Activated T-cell treated with anti-CD3 and anti-CD28 coated beads for 1 hour (primary cell): Measurements from ENCODE around the gene BICD1.
A peak's percentile ranks its signal among the peaks of the same experiment; 100 is the strongest.
"Not testable (repeated sequence)": the region's sequence is repeated elsewhere in the genome, so short reads cannot be mapped to it uniquely, and the experiment has no call there.

Experiments
- DNase-seq: peaks from one replicate; pipeline ENCODE4 v3.0.0-alpha.2; 2020; ENCODE audit warnings: low read depth

BICD1 gene

DNA sequence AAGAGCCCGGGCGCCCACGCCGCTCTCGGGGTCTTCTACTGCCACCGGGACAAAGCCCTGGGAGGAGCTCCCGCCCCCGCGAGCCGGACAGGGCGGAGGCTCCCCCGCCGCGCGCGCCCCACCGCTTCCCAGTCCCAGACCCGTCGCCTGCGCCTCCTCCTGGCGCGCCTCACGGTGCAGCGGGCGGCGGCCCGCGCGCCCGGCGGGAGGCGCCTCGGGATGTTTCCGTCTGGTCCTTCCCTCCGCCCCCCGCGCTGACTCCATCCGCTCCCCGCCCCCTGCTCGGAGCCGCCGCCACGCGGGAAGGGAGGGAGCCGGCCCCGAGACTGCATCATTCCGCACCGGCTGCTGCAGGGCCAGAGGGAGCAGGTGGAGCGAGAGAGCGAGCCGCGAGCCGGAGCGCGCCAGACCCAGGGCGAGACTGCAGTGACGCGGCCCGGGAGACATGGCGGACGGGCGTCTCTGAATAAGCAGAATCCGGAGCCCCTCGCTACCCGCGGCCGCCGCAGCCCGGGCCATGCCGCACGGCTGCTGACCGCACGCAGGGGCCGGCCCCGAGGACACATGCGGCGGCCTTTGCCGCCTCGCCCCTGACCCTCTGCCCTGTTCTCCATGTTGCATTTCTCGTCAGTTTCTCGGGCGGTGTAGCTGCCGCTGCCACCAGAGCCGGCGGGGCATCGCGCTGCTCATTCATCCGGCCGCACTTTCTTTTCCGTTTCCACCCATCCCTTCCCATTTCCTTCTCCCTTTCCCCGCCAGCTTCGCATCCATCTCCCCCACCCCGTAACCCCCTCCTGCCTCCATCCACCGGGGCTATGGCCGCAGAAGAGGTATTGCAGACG lies at the start of gene BICD1:
TSS of gene BICD1 (plus strand) at position 331 of the 842 bp plus-strand sequence. CDS start at position 816, 485 bp downstream.
- DNase-seq = peak; percentile 62

DNA sequence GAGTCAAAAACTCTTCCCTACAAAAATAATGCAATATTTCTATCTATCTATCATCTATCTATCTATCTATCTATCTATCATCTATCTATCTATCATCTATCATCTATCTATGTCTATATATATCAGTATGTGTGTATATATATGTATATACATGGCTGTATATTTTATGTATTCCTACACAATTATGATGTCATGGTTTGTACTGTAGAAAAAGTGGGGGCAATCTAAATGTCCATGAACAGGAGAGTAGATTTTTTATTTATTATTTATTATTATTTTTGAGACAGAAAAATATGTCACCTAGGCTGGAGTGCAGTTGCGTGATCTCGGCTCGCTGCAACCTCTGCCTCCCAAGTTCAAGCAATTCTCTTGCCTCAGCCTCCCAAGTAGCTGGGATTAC lies 45.6 kb upstream of the BICD1 start:
- DNase-seq = no peak

DNA sequence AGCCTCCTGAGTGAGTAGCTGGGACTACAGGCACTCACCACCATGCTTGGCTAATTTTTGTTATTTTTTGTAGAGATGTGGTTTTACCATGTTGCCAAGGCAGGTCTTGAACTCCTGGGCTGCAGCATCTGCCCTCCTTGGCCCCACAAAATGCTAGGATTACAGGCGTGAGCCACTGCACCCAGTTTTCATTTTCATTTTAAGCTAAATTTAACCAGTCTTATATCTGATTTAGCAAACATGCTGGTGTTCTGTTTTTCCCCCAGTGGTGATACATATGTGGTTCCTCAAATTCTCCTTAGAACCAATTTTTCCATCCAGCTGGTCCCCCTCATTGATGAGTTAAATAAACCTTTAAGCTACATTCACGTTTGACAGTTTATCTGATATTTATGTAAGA lies 43.8 kb upstream of the BICD1 start:
- DNase-seq = no peak

DNA sequence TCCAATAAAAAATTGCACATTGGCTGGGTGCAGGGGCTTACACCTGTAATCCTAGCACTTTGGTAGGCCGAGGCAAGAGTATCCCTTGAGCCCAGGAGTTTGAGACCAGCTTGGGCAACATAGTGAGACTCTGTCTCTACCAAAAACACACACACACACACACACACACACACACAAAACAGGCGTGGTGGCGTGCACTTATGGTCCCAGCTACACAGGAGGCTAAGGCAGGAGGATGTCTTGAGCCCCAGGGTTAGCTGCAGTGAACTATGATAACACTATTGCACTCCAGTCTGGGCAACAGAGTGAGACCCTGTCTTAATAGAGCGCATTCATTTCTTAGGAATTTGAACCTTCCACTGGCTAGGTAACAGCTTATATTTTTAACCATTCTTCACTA lies 42.9 kb upstream of the BICD1 start:
- no peak for DNase-seq

DNA sequence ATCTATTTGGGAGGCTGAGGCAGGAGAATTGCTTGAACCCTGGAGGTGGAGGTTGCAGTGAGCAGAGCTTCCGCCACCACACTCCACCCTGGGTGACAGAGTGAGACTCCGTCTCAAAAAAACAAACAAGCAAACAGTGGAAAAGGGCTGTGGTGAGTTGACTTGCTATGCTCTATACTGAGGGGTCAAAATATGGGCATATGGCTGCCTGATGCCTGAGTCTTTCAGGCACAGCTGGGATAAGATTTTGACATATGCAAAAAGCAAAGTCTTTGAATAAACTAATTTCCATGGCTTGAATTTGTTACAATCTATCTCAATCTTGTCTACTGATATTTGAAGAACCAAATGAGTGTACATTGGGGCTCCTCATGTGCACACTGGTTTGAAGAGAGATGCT lies 40.4 kb upstream of the BICD1 start:
- DNase-seq = no peak

DNA sequence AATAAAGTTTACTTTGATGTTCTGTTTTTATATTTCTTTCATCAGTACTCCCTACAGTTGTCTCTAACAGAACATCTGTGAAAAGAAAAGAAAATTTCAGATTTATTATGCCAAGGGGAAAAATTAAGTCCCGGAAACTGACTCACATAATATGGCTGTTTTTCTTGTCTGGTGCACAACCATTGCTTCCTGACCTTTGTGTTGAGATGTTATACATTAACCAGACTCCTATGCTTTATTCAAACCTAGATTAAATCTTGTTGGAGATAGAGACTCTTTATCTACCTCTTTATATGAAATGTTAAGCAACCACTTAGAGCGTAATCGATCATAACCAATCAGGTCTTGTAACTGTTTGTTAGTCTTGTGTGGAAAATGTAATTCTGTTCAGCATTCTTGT lies 37.6 kb upstream of the BICD1 start:
- no peak for DNase-seq

DNA sequence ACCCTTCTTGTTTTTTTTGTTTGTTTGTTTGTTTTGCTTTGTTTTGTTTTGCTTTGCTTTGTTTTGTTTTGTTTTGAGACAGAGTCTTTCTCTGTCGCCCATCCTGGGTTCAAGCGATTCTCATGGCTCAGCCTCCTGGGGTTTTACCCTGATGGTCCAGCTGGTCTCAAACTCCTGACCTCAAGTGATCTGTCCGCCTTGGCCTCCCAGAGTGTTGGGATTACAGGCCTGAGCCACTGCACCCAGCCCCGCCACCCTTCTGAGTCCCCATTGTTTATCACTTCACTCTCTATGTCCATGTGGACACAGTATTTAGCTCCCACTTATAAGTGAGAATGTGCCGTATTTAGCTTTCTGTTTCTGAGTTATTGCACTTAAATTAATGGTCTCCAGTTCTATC lies 36.9 kb upstream of the BICD1 start:
- DNase-seq = no peak

DNA sequence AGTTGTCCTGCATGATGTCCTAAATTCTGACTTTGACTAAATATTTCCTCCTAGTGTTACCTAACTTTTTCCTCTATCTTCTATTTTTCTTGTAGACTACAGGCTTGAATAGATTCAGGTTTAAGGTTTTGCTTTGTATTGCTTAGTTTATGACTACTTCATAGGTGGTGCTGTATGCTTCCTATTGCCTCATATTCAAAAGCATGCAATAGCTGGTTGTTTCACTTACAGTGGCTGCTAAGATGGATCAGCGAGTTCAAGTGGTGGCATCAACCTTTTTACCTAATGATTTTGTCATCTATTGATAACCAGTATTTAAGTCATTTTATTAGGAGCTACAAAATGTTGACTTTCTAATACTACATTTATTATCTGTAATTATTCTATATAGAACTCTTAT lies 36.3 kb upstream of the BICD1 start:
- no peak for DNase-seq

DNA sequence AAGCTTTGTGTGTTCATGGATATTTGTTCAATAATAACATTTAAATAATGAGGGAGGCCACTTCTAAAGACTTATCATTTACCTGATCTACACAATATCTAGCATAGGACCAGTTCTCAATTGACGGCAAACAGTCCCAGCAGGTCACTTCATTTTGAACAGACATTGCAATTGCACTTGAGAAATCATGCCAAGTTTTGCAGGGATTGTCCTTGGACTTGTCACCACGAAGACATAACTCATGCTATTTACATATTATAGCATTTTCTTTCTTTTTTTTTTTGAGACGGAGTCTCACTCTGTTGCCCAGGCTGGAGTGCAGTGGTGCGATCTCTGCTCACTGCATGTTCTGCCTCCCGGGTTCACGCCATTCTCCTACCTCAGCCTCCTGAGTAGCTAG lies 34.5 kb upstream of the BICD1 start:
- no peak for DNase-seq

DNA sequence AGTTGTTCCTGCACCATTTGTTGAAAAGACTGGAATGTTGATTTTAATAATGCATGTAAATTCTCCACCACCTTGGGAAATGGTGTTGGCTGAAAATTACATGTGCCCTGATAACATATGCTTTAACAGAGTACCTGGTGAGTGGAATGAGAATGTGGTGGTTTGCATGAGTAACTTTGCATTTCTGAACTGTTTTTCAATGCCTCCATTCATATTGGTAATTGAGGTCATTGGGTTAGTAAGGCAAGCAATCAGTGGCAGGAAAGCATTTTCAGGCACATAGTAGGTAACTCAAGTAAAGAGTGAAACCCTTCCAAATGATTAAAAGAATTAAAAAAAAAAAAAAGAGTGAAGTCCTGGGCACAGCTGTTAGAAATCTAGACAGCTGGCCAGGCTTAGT lies 32.2 kb upstream of the BICD1 start:
- no peak for DNase-seq

DNA sequence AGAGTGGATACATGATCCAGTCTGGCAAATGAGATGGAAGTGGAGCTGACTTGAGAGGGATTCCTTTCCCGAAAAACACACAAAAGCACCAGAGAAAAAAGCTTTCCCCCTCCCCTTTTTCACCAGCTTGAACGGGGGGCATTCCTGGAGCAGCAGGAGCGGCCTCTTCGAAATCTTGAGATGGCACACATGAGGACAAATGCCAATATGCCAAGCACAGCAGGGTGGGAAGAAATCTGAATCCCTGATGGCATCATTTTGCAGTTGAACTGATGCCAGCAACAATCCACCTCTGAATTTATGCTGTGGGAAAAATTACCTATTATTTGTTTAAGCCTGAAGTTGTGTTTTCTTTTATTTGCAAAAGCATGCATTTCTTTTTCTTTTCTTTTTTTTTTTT lies 29.7 kb upstream of the BICD1 start:
- no peak for DNase-seq

DNA sequence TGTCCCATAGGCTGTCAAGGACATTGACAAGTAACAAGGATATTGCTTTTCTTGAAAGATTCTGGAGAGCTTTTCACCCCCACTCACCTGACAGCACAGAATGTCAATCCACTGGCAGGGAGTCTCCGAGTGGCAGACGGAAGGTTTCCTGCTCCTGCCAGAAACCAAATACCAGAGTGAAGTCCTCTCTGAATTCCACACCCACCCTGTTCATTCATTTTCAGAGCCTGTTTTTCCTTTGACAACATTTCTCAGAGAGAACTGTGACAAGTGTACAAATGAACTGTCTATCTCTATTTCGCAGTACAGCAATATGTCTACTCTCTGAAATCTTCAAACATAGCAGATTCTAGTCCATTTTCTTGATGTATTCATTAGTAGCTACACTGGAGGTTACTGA lies 26.2 kb upstream of the BICD1 start:
- DNase-seq = no peak

DNA sequence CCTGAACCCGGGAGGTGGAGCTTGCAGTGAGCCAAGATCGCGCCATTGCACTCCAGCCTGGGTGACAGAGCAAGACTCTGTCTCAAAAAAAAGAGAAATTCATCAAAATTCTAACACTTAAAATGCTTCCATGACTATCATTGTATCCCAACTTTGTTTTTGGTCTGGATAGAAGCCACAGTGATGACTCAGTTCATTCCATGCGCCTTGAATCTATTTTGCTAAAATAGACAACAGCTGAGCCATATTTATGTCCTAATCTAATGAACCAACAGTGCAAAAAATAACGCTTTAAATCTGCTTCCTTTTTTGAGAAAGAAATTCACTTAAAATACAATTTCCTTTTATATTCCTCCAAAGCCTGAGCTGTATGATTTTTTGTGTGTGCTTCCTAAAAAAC lies 23.2 kb upstream of the BICD1 start:
- DNase-seq = no peak

DNA sequence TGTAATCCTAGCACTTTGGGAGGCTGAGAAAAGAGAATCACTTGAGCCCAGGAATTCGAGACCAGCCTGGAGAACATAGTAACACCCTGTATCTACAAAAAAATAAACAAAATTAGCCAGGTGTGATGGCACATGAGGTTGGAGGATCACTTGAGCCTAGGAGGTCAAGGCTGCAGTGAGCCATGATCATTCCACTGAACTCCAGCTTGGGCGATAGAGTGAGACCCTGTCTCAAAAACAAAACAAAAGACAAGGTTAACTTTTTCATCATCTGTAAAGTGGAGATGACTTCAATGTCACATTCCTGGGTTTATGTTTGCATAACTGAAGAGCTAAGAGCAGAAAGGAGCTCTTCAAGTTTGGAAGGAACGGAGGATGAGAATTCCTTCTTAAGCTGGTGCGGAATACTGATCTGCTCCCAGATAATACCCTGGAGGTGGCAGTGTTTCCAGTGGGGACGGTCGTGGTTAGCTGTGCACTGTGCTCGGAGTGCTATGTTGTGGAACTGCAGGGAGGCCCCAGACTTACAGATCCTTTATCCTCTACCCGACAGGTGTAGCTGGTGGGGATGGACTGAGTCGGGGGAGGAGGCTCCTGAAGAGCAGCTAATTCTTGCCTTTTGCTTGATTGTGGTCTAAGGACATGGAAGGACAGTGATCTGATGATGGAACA lies 22.5 kb upstream of the BICD1 start:
- DNase-seq = no peak

DNA sequence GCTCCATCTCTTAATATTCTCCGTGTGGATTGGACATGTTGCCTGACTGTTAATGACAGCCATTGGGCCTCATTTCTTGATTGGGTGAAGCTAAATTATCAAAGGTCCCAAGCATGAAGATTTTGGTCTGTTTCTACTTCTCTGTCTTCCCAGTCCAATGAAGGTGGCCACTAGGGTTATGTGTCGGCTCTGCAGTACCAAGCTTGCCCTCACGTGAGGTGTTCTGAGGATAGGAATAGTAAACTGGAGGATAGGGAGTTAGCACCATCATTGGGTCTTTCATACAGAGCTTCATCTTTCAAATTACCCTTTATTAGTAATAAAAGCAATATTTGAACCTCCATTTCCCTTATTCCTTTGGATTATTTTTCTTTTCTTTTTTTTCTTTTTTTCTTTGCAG lies 21.9 kb upstream of the BICD1 start:
- no peak for DNase-seq

DNA sequence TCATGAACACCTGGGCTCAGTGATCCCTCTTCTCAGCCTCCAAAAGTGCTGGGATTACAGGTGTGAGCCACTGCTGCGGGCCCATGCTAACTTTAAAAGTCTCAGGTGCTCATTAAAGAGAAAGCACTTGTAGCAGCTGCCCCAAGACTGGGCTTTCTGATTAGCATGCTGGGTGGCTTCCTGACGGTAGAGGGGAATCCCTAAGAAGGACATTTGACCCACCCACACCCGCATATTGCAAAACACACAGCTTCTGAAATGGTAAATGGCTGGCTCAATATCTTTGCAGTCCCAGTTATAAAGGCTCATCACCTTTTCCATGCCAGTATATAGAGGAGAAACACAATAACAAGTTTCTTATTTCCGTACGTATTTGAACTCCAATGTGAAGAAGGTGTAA lies 19.3 kb upstream of the BICD1 start:
- DNase-seq = no peak

DNA sequence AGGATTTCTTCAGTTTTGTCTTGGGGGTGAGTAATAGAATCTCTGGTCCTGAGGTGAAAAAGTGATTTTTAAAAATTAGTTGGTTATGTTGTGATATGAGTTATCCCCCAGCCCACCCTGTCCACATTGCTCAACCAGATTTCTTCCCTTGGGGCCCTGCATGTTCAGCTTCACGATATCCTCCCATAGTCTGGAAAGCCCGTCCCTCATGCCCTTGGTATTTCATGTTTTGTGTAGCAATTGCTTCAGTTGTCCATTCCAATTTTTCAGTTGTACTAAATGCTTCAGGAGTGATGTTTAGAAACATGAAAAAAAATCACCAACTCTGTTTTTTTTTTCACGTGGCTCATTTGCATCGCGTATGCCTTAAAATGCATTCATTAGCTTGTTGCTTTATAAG lies 17.5 kb upstream of the BICD1 start:
- no peak for DNase-seq

DNA sequence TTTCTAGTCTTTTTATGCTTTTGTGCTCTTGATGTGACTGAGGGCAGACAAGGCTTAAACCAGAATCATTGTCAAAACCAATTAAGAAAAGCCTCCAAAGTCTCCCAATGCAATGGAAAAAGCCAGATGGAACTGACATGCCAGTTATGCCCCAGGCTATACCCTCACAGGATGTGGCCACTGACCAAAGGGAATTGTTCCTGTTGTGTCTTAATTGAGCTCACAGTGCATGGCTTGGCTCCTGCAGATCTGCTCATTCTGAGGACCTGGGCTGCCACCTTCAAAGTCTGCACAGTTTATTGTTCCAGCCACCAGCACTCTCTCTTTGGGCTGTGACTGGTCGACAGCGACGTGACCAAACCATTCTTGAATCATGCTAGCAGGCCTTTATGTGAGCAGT lies 17.1 kb upstream of the BICD1 start:
- no peak for DNase-seq

DNA sequence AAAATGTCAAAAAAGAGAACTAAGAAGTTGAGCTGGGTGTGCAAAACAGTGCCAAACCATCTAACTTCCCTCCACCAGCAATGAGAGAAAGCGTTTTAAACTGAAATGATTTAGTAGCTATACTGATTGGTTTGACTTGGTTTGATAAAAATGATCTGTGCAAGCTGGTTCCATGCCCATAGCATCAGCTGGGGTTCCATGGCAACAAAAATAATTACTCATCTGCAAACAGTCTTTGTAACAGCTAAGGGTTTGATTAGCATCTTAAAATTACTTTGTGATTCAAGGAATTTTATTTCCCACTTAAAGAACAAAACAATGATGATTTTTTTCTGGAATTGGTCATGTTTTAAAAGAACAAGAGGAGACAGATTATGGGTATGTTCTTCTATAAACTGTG lies 15.0 kb upstream of the BICD1 start:
- DNase-seq = no peak

DNA sequence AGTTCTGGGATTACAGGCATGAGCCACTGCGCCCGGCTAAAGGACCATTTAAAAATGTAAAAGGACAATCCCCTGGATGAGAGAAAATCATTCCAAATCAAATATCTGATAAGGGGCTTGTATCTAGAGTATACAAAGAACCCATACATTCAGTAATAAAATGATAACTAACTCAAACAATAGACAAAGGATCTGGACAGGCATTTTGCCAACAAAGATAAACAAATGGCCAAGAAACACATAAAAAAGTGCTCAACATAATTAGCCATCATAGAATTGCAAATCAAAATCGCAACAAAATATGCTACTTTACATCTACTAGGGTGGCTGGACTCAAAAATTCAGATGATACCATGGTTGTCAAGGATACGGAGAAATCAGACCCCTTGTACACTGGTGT lies 8.5 kb upstream of the BICD1 start:
- DNase-seq = no peak

DNA sequence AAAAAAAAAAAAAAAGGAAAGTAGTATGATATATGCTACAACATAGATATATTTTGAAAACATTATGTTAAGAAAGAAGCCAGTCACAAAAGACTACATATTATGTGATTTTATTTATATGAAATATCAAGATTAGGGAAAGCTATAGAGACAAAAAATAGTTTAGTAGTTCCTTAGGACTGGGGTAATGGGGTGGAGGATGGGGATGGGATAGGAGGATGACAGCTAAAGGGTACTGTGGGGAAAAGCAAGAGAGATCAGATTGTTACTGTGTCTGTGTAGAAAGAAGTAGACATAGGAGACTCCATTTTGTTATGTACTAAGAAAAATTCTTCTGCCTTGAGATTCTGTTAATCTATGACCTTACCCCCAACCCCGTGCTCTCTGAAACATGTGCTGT lies 7.4 kb upstream of the BICD1 start:
- DNase-seq = not testable (repeated sequence)

DNA sequence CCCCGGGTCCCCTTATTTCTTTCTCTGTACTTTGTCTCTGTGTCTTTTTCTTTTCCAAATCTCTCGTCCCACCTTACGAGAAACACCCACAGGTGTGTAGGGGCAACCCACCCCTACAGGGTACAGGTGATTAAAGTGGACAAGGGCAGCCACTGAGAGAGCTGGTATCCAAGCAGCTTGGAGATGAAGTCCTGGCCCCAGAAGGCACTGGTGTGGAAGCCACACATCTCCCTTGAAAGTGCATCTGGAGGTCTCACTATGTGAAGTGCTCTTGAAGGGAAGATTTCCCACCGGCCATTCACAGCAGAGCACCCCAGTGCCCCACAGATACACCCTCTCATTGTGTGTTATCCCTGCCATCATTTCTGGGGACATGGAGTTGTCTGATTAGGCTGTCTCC lies 6.3 kb upstream of the BICD1 start:
- DNase-seq = no peak

DNA sequence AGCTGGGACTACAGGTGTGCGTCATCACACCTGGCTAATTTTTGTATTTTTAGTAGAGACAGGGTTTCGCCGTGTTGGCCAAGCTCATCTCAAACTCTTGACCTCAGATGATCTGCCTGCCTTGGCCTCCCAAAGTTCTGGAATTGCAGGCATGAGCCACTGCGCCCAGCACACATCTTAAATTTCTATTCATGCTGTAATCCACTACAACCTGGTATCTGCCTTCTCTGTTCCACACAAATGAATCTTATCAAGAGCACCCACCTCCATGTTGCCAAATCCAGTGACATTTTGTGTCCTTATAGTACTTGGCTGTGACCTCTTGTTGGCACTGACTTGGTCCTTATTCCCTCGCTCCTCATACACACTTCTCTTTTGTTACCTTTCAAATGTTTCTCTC lies 5.8 kb upstream of the BICD1 start:
- no peak for DNase-seq

DNA sequence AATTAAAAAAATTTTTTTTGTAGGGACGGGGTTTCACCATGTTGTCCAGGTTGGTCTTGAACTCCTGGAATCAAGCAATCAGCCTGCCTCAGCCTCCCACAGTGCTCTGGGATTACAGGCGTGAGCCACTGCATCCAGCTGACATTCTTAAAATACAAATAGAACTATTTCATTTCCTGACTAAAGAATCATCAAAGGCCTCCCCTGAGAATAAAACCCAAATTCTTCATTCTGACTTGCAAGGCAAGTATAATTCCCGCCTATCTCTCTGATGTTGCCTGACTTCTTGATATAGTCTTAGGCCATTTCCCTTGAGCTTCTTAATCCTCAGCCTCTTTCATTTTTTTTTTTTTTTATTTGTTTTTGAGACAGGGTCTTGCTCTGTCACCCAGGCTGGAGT lies 4.4 kb upstream of the BICD1 start:
- no peak for DNase-seq
